ENCODE data around the gene MACC1. TPM values are rescaled to one million over a fixed set of nuclear protein-coding genes. Genes with fewer than 3 reads are reported as not detected.

Gene MACC1
- total and polyA plus RNA-seq, 9 of the 15 experiments (the other 6 are each of a cell fraction or from before 2014, with no cell fraction given): 5.9 to 30.2 (median 10.4) TPM

- no peak for TF ChIP-seq E2F8 (IDR thresholded peaks at IDR 0.05; ENCODE audit: low read depth, partially characterized antibody)
- TF ChIP-seq CEBPZ (IDR thresholded peaks at IDR 0.05; ENCODE audit: borderline replicate concordance, low read depth, low read length): no peak
- TF ChIP-seq SMARCC2 (IDR thresholded peaks at IDR 0.05; ENCODE audit: low read depth): no peak
- TF ChIP-seq ATF7 (IDR thresholded peaks at IDR 0.05): 0 out of 2 replicates have a peak, but pooled peaks have one; percentile 44
- no peak for TF ChIP-seq CHD7 (IDR thresholded peaks at IDR 0.05; ENCODE audit: low read depth, low read length)
- TF ChIP-seq ELF2 (CRISPR knock-in tag; IDR thresholded peaks at IDR 0.05): no peak
- TF ChIP-seq ZNF224 (CRISPR knock-in tag; IDR thresholded peaks at IDR 0.05): no peak
Observed at GRCh38 chr7:20238754-20239324, 21.7 kb upstream of the MACC1 start (continued).
